Measurements from ENCODE around the gene IGSF6.
"Not testable (repeated sequence)": the region's sequence is repeated elsewhere in the genome, so short reads cannot be mapped to it uniquely, and the experiment has no call there.

IGSF6 gene

DNA sequence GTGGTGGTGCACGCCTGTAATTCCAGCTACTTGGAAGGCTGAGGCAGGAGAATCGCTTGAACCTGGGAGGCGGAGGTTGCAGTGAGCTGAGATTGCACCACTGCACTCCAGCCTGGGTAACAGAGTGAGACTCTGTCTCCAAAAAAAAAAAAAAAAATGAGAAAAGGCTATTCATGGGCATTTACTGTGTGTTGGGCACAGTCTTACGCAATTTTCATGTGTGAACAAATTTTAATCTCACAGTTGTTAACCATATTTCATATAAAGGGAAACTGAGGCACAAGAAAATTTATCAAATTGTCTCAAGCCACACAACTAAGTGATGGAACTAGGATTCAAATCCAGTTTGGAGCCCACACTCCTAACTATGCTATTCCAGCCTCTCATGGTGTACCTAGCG, 28.3 kb upstream of the IGSF6 start:
- not testable (repeated sequence) for H4K20me1 ChIP-seq
- peak; percentile 51; the same call in 1 of the 2 replicates for TF ChIP-seq Cebpa-rat (IDR thresholded peaks at IDR 0.05)

DNA sequence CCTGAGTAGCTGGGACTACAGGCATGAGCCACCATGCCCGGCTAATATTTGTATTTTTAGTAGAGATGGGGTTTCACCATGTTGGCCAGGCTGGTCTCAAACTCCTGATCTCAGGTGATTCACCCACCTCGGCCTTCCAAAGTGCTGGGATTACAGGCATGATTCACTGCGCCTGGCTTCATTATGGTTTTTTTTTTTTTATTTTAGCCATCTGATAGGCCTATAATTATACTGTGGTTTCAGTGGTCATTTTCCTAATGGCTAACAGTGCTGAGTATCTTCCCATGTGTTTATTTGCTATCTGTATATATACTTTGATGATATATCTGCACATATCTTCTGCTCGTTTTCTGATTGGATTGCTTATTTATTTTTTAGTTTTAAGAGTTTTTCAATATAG, 22.0 kb upstream of the IGSF6 start:
- not testable (repeated sequence) for H3K4me1 ChIP-seq, H3K36me3 ChIP-seq, H3K9ac ChIP-seq, H3K9me3 ChIP-seq, H3K4me2 ChIP-seq, H3K4me3 ChIP-seq, H3K27ac ChIP-seq, H3K27me3 ChIP-seq, H4K20me1 ChIP-seq

More for the DNA sequence above, 28.3 kb upstream of the IGSF6 start:
- H3K27ac ChIP-seq, H3K4me1 ChIP-seq, H3K9me3 ChIP-seq, H3K36me3 ChIP-seq, H3K27me3 ChIP-seq, H3K4me2 ChIP-seq, H3K4me3 ChIP-seq, H3K9ac ChIP-seq: not testable (repeated sequence)

DNA sequence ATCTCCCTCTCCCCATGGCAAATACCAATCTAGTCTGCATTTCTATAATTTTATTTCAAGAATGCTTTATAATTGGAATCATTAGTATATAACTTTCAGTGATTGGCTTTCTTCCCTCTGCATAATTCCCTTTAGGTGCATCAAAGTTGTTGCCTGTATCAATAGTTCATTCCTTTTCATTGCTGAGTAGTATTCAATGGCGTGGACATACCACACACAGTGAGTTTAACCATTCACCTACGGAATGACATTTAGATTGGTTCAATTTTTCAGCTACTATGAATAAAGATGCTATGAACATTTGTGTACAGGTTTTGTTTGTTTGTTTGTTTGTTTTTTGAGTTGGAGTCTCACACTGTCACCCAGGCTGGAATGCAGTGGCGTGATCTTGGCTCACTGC, 21.1 kb upstream of the IGSF6 start:
- Histone ChIP-seq H3K4me2 (no peak overlapping the region), H4K20me1 (no peaks in the 10 kb centered on the region), H3K9me3 (peaks cover 7% of the 10 kb centered on the region), H3K27ac (no peak overlapping the region), H3K4me3 (no peak overlapping the region), H3K9ac (no peak overlapping the region), H3K4me1 (no peaks in the 10 kb centered on the region), H3K27me3 (no peaks in the 10 kb centered on the region), H3K36me3 (no peaks in the 10 kb centered on the region)
- TF ChIP-seq Cebpa-rat (IDR thresholded peaks at IDR 0.05) = no peak

DNA sequence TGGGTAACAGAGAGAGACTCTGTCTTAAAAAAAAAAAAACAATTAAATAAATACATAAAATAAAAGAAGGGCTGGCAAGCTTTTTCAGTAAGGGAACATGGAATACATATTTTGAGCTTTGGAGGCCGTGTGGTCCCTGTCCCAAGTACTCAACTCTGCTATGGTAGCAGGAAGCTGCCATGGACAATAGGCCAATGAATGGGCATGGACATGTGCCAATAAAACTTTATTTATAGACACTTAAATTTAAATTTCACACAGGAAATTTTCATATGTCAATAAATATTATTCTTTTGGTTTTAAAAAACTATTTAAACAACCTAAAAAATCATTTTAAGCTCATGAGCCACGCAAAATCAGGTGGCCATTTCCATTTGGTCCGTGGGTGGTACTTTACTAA, 15.2 kb upstream of the IGSF6 start:
- peaks cover 33% of the 10 kb centered on the region for H3K4me1 ChIP-seq
- H3K4me3 ChIP-seq = no peak overlapping the region
- no peaks in the 10 kb centered on the region for H4K20me1 ChIP-seq
- H3K9ac ChIP-seq = no peak overlapping the region
- H3K36me3 ChIP-seq = no peaks in the 10 kb centered on the region
- no peak for TF ChIP-seq Cebpa-rat (IDR thresholded peaks at IDR 0.05)
- H3K4me2 ChIP-seq = no peak overlapping the region
- no peak overlapping the region for H3K27ac ChIP-seq
- peaks cover 32% of the 10 kb centered on the region; the same call in 1 of the 2 replicates for H3K27me3 ChIP-seq
- no peaks in the 10 kb centered on the region for H3K9me3 ChIP-seq

DNA sequence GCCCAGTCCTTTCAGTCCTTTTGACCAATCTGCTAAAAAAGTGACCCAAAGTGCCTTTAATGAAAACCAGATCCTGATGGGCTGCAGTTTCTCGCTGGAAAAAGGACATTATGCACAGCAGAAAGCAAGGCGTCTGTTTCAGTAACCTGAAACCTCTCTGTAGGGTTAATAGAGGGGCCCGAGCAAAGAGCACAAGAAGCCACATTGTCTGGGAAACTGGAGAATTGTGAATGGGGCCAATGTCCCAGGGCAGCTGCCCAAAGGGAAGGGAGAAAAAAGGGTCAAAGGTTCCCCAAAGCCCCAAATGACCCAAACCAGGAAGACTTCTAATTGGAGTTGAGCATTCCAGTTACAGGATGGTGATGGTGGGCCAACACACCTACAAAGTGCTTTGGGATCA, 14.4 kb upstream of the IGSF6 start:
- no peaks in the 10 kb centered on the region for H3K9me3 ChIP-seq
- H4K20me1 ChIP-seq = no peaks in the 10 kb centered on the region
- peaks cover 32% of the 10 kb centered on the region; the same call in 1 of the 2 replicates for H3K27me3 ChIP-seq
- H3K9ac ChIP-seq = no peak overlapping the region
- TF ChIP-seq Cebpa-rat (IDR thresholded peaks at IDR 0.05) = no peak
- H3K36me3 ChIP-seq = no peaks in the 10 kb centered on the region
- peaks cover 41% of the 10 kb centered on the region for H3K4me1 ChIP-seq
- no peak overlapping the region for H3K4me3 ChIP-seq
- H3K27ac ChIP-seq = no peak overlapping the region
- peak overlapping the region; percentile 29 for H3K4me2 ChIP-seq

DNA sequence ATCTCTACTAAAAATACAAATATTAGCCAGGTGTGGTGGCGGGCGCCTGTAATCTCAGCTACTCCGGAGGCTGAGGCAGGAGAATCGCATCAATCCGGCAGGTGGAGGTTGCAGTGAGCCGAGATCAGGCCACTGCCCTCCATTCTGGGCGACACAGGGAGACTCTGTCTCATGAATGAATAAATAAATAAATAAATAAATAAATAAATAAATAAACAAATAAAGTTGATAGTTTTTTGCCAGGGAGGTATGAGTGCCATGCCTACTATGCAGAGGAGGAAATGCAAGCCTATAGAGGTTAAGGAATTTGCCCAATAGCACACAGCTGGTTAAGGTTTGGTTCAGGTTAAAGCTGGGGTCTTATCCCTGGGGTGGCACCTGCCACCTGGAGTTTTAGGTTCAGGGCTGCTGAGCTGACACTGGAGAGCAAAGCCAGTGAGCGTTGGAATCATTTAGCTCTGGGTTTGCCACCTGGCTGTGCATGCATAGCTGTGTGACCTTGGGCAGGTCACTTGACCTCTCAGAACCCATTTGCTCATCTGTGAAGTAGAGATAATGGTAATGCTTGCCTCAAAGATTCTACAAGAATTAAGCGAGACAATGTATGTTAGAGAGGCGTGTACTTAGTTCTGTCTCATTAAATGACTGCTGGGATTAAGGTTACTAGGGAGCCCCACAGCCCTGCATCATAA, 12.5 kb upstream of the IGSF6 start:
- H3K9me3 ChIP-seq = no peaks in the 10 kb centered on the region

DNA sequence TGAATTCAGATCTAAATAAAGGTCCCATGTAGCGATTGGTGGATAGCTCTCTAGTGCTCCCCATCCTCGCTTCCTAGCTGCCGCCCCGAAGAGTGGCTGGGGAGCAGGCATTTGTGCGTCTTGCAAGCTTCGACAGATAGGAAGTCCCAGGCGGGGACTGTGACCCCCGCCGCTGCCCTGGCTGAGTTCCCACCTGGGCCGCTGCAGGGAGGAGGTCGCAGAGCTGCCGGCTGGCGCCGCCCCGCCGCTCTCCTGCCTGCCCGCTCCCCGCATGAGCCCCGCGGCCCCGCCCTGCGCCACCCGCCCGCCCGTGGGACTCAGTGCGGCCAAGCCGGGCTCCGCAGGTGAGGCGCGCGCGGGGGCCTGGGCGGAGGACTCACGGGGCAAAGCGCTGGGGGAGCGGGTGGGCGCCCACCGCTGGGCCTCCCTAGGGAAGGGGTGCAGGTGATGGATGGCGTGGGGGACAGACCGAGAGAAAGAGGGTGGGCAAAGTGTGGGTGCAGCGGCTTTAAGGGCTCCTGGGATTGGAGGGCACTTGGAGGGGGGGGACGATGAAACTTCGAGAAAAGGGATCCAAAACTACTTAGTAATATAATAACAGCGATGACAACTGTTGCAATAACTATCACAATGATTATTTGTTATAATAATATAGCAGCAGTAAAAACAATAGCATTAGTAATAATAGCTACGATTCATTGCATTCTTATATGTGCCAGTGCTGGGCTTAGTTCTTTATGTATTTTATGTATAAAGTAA, 11.7 kb upstream of the IGSF6 start, which contains the start of gene OTOA:
OTOA (plus strand) TSS at position 80 of the 759 bp plus-strand sequence. CDS start 14,547 bp downstream, outside the sequence.
- Histone ChIP-seq H3K27ac (no peak within 1 kb of the TSS), H3K4me1 (peaks cover 68% of the 10 kb centered on the region), H3K27me3 (peaks cover 32% of the 10 kb centered on the region; the same call in 1 of the 2 replicates), H3K4me3 (peak within 1 kb of the TSS; percentile 57), H3K4me2 (peak within 1 kb of the TSS; percentile 69), H4K20me1 (no peaks in the 10 kb centered on the region), H3K9ac (no peak within 1 kb of the TSS), H3K9me3 (no peaks in the 10 kb centered on the region), H3K36me3 (no peaks in the 10 kb centered on the region)
- TF ChIP-seq Cebpa-rat (IDR thresholded peaks at IDR 0.05) = no peak

More for the DNA sequence above, 12.5 kb upstream of the IGSF6 start:
- Histone ChIP-seq H3K27ac (no peak overlapping the region), H4K20me1 (no peaks in the 10 kb centered on the region), H3K9ac (no peak overlapping the region), H3K4me3 (no peak overlapping the region), H3K4me1 (peaks cover 59% of the 10 kb centered on the region), H3K4me2 (peak overlapping the region; percentile 3; the same call in 1 of the 2 replicates), H3K27me3 (peaks cover 32% of the 10 kb centered on the region; the same call in 1 of the 2 replicates), H3K36me3 (no peaks in the 10 kb centered on the region)
- no peak for TF ChIP-seq Cebpa-rat (IDR thresholded peaks at IDR 0.05)

DNA sequence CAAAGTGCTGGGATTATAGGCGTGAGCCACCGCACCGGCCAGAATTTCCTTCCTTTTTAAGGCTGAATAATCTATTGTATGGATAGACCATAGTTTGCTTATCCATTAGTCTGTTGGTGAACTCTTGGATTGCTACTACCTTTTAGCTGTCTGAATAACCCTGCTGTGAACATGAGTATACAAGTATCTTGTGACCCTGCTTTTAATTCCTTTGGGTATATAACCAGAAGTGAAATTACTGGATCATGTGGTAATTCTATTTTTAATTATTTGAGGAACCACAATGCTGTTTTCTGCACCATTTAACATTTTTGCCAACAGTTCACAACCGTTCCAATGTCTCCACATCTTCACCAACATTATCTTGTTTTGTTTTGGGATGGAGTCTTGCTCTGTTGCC, 6.7 kb upstream of the IGSF6 start:
- Histone ChIP-seq H3K9me3 (no peaks in the 10 kb centered on the region), H3K4me1 (peaks cover 77% of the 10 kb centered on the region), H4K20me1 (no peaks in the 10 kb centered on the region), H3K27ac (peak overlapping the region; percentile 58), H3K4me3 (peak overlapping the region; percentile 16; the same call in 1 of the 2 replicates), H3K36me3 (peaks cover 15% of the 10 kb centered on the region), H3K27me3 (peaks cover 15% of the 10 kb centered on the region; the same call in 1 of the 2 replicates), H3K4me2 (peak overlapping the region; percentile 65), H3K9ac (no peak overlapping the region)
- no peak for TF ChIP-seq Cebpa-rat (IDR thresholded peaks at IDR 0.05)

DNA sequence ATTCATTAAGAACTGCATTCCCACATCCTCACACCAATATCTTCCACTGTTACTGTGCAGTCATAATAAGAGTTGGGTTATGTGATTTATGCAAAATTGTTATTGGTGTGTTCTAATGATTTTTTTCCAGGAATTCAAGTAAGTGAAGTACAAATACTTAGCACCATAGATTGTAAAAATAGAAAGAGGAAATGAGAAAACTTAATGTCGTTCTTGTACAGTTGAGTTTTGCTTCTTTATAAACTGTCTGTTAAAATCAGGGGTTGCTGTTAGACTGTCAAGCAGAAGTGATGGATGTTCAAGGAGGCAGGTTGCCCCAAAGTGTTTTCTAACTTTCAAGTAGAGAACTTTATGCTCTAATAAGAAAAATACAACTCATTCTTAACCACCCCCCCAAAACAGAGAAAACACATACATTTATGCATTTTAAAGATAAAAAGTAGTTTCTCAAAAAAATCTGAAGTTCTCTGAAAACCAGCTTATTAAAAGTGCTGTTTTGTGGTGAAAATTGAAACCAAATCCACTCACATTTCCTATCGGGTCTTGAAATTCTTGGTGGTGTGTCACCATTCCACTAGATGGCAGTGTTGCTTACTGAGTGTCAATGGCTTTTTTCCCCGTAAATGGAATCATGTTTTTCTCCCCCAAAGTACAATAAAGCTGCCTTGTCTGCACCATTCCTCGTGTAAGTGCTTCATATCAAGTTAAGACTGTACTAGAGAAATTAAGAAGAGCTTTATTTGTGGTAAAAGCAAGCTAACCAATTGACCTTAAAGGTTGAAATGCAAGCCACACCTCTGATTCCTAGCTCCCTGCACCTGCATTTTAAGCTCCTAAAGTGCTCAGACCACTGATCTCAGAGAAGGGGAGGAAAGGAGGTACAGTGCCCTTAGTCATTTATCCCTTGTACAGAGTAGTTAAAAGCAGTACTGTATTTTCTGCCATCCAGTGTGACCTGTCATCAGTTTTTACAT, 4.7 kb upstream of the IGSF6 start:
- H3K9me3 ChIP-seq = no peaks in the 10 kb centered on the region
- H4K20me1 ChIP-seq = no peaks in the 10 kb centered on the region
- H3K4me3 ChIP-seq = no peak overlapping the region
- H3K27me3 ChIP-seq = no peaks in the 10 kb centered on the region
- H3K4me2 ChIP-seq = peak overlapping the region; percentile 65
- no peak overlapping the region for H3K9ac ChIP-seq
- peak overlapping the region; percentile 58 for H3K27ac ChIP-seq
- no peak for TF ChIP-seq Cebpa-rat (IDR thresholded peaks at IDR 0.05)
- peaks cover 77% of the 10 kb centered on the region for H3K4me1 ChIP-seq
- H3K36me3 ChIP-seq = peaks cover 22% of the 10 kb centered on the region

Measured in BLaER1 (cell line).